ENCODE results near the gene CCBE1. TPM values are rescaled to one million over a fixed set of nuclear protein-coding genes. Genes with fewer than 3 reads are reported as not detected.

CCBE1 gene
- total and polyA plus RNA-seq, 9 of the 15 experiments (the other 6 are each of a cell fraction or from before 2014, with no cell fraction given) = 0.20 TPM; not detected in 8

GRCh38 chr18:59428018-59428417 lies 269.2 kb downstream of the CCBE1 start (continued):
- TF ChIP-seq, protein P1, sequence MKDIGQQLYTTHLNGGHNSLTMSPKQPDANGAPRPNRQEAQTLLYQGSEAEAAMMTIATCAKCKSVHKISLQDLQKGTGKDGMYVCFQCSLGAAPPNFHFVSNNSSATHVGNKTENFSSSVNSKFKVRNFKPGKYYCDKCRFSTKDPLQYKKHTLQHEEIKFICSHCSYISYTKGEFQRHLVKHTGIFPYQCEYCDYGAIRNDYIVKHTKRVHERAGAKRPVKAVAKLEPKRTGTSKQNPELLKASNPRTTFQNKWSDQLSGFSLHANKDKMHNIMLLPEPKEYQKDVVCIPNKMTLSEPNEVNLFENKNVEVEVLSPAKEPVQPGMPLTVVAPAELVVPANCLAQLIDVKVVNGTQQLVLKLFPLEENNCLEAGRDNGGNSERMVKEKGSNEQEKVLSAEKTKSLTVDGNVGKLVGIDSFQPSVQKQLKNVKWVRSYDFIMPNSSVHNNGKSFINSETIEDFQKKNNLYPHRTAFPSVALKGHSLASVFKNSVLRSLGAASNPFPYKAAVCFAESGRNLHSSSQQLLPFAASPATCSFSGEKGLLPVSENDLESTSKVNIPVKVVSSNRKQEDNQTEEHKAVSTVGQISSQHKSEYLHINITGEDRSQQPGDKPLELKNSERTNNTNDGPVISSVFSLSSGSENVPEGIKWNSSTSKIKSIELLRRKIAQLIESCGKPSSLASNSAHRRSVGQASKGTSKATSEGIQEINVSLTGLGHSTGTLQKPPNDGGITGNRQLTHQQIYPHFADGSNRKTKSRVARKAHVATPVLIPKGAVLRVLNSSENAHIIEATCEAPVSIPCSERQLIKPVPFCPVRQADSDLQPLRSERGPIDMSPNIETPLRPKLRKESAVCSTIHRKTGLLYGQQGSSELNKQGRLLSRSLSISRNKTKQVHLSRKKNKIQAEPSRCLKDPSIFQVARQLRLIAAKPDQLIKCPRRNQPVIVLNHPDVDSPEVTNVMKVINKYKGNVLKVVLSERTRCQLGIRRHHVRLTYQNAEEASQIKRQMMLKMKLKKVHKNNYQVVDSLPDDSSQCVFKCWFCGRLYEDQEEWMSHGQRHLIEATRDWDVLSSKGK (CRISPR knock-in tag; IDR thresholded peaks at IDR 0.05) = no peak
- TF ChIP-seq XRCC3 (IDR thresholded peaks at IDR 0.05) = no peak
- no peak for TF ChIP-seq KDM4B (IDR thresholded peaks at IDR 0.05; ENCODE audit: borderline replicate concordance in 2 of 2, low read depth in 1 of 2)
- TF ChIP-seq, protein P2, sequence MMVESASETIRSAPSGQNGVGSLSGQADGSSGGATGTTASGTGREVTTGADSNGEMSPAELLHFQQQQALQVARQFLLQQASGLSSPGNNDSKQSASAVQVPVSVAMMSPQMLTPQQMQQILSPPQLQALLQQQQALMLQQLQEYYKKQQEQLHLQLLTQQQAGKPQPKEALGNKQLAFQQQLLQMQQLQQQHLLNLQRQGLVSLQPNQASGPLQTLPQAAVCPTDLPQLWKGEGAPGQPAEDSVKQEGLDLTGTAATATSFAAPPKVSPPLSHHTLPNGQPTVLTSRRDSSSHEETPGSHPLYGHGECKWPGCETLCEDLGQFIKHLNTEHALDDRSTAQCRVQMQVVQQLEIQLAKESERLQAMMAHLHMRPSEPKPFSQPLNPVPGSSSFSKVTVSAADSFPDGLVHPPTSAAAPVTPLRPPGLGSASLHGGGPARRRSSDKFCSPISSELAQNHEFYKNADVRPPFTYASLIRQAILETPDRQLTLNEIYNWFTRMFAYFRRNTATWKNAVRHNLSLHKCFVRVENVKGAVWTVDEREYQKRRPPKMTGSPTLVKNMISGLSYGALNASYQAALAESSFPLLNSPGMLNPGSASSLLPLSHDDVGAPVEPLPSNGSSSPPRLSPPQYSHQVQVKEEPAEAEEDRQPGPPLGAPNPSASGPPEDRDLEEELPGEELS (CRISPR knock-in tag; IDR thresholded peaks at IDR 0.05; ENCODE audit: borderline replicate concordance) = no peak

GRCh38 chr18:59426855-59427254 lies 270.4 kb downstream of the CCBE1 start:
- ATAC-seq (no peak), FAIRE-seq (no peak), DNase-seq (ENCODE audit: extremely low read depth in 1 of 4, low spot score in 3 of 4) (no peak)
- in situ Hi-C loops (cut with MboI) (no loop called here), intact Hi-C loops (cut with micrococcal nuclease) (no loop called here)
- H3K27ac ChIP-seq (ENCODE audit: extremely low read depth, low read depth, low read length) = no peak overlapping the region
- 0% methylated on average over 2 of the region's 2 CpGs for WGBS (ENCODE audit: insufficient coverage, low coverage, missing lambda C conversion rate)
- H3K9ac ChIP-seq (ENCODE audit: insufficient read depth in 1 of 2, low read depth in 2 of 2, low read length in 2 of 2) = no peak overlapping the region
- POLR2A ChIA-PET = no interaction called here
- no peaks in the 10 kb centered on the region for H3K27me3 ChIP-seq (ENCODE audit: control insufficient read depth in 2 of 2, insufficient read depth in 2 of 2, low read length in 2 of 2)
- no peak for TF ChIP-seq HDGF (IDR thresholded peaks at IDR 0.05)
- TF ChIP-seq C11orf30 (IDR thresholded peaks at IDR 0.05; ENCODE audit: low read depth) = no peak
- no peak for TF ChIP-seq HNRNPK (IDR thresholded peaks at IDR 0.05; ENCODE audit: low read depth, low read length, poor library complexity, severe bottlenecking)
- TF ChIP-seq NCOR1 (IDR thresholded peaks at IDR 0.05) = no peak
- TF ChIP-seq GABPA (tag; conservative IDR thresholded peaks at IDR 0.05; ENCODE audit: low read depth) = no peak
- no peak for TF ChIP-seq HDAC6 (IDR thresholded peaks at IDR 0.05; ENCODE audit: low read depth, low read length)
- TF ChIP-seq NFATC3 (IDR thresholded peaks at IDR 0.05) = no peak
- no peak overlapping the region for H3K4me2 ChIP-seq (ENCODE audit: insufficient read depth, low read length)
- no peaks in the 10 kb centered on the region for H3K36me3 ChIP-seq (ENCODE audit: control insufficient read depth, insufficient read depth, low read length)
- BruUV-seq (replicated peaks) = no TSS peak
- H3K9me1 ChIP-seq (ENCODE audit: control insufficient read depth, insufficient read depth, low read length) = no peaks in the 10 kb centered on the region
- H3K4me3 ChIP-seq = no peak overlapping the region
- no peaks in the 10 kb centered on the region for H3K9me3 ChIP-seq (replicated peaks; ENCODE audit: control insufficient read depth, insufficient read depth, low read depth, low read length)
- no peaks in the 10 kb centered on the region for H4K20me1 ChIP-seq (replicated peaks; ENCODE audit: control insufficient read depth, insufficient read depth, low read length)
- CTCF ChIA-PET (ENCODE audit: low intra/inter-chr PET ratio) = no interaction called here
- no peaks in the 10 kb centered on the region for H3K4me1 ChIP-seq (replicated peaks in 1 of 2; ENCODE audit: control insufficient read depth in 2 of 2, insufficient read depth in 2 of 2, low read length in 2 of 2)
- H3K79me2 ChIP-seq (ENCODE audit: control insufficient read depth, insufficient read depth, low read length) = no peaks in the 10 kb centered on the region
- no peak overlapping the region for H2AFZ ChIP-seq (ENCODE audit: low read depth, low read length)
